Subcutaneous adipose tissue (tissue), 4 donors: ENCODE data around the gene WDR49. TPM values are rescaled to one million over a fixed set of nuclear protein-coding genes. Genes with fewer than 3 reads are reported as not detected.

ENCODE experiments used
- total RNA-seq, 4 donors: library from RNA; depleted of rRNA; stranded (reverse); fragments of >200 nt; gene quantifications; one replicate each; pipeline ENCODE4 v1.1.0, GENCODE V29; 2016
- TF ChIP-seq, protein P1 (sequence below): fragments of 450-650 bp; IDR thresholded peaks from one replicate; pipeline ENCODE4 v1.5.1; 2016; ENCODE audit warnings: low read depth, mild to moderate bottlenecking, control low read depth, antibody characterized with exemption, moderate library complexity

The WDR49 gene
- total RNA-seq, 4 donors from 2014 or later = 0.85 to 2.6 (median 1.6) TPM

DNA sequence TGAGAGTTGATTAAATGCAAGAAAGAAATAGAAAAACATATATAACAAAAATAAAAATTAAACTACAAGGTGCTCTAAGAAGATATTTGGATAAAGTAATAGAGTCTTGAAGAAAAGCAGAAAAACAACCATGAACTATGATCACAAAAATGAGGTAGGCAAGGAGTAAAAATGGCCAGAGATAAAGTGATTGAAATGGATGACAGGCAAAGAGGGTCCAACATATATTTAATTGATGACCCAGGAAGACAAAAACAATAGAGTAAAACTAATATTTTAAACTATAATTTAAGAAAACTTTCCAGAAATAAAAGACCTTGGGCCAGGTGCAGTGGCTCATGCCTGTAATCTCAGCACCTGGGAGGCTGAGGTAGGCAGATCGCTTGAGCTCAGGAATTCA lies 22.1 kb upstream of the WDR49 start:
- TF ChIP-seq, protein P1, sequence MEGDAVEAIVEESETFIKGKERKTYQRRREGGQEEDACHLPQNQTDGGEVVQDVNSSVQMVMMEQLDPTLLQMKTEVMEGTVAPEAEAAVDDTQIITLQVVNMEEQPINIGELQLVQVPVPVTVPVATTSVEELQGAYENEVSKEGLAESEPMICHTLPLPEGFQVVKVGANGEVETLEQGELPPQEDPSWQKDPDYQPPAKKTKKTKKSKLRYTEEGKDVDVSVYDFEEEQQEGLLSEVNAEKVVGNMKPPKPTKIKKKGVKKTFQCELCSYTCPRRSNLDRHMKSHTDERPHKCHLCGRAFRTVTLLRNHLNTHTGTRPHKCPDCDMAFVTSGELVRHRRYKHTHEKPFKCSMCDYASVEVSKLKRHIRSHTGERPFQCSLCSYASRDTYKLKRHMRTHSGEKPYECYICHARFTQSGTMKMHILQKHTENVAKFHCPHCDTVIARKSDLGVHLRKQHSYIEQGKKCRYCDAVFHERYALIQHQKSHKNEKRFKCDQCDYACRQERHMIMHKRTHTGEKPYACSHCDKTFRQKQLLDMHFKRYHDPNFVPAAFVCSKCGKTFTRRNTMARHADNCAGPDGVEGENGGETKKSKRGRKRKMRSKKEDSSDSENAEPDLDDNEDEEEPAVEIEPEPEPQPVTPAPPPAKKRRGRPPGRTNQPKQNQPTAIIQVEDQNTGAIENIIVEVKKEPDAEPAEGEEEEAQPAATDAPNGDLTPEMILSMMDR = no peak

DNA sequence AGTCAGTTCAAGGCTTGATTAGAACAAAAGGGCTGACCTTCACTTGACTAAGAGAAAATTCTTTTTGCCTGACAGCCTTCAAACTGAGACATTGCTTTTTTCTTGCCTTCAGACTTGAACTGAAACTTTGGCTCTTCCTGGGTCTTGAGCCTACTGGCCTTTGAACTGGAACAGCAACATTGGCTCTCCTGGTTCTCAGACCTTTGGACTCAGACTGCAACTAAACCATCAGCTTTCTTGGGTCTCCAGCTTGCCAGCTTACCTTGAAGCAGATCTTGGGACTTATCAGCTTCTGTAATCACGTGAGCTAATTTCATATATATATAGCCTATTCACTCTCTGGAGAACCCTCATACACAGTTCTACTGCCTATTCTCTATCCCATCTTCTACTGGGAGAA lies 19.5 kb upstream of the WDR49 start:
- TF ChIP-seq, protein P1 = no peak

DNA sequence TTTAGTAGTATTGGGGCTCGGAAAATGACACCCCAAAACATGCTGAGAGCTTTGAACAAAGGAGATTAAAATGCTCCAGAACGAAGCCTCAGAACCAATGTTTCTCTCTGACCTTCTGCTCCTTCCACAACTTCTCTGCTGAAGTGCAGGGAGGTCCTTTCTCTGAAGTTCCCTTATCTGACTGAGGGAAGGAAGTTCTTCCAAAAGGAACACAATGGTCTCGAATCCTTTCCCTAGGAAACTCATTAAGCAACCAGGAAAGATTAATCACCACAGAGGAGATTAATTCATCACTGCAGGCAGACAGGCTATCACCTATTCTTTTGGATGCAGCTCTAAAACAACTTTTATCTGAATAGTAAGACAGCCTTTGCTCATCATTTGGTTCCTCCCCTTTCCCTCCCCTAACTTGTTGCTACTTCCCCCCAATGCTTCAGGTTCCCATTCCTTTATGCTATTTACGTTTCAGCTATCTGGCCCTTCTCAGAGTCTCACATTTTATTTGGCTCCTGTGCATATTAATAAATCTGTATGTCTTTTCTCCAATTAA lies 18.2 kb upstream of the WDR49 start:
- TF ChIP-seq, protein P1 = no peak

DNA sequence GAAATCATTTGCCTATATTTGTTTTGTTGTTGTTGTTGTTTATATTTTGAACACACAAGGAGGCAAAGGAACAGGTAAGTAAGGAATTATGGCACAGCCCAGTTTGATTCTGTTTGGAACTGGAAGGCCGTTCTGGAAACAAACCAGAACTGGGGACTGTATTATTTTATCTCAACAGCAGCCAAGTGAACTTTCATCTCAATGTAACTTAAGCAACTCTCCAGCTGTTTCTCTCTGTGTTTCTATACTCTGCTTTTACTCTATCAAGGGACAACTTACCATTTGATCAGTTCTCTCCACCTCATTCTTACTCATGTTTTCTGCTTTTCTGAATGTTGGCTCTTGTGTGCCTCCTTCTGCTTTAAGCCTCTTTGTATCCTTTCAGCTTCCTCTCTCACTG lies 16.0 kb upstream of the WDR49 start:
- TF ChIP-seq, protein P1 = no peak

DNA sequence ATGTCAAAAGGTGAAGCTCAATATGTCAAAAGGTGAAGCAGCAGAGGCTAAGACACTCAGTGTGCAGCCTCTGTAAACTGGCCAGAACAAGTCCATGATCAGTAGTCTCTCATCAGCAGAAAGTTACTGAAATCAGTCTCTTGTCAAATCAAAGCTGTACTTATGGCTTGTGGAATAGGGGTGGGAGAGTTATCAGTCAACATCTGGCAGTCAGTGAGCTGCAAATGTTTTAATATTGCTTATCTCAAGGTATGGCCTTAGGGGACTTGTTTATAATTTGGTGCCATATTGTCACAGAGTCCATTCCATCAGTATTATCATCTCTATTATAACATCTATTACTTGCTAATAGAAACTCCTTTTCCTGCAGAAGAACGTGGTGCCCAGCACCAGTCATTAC lies 14.9 kb upstream of the WDR49 start:
- TF ChIP-seq, protein P1 = no peak

DNA sequence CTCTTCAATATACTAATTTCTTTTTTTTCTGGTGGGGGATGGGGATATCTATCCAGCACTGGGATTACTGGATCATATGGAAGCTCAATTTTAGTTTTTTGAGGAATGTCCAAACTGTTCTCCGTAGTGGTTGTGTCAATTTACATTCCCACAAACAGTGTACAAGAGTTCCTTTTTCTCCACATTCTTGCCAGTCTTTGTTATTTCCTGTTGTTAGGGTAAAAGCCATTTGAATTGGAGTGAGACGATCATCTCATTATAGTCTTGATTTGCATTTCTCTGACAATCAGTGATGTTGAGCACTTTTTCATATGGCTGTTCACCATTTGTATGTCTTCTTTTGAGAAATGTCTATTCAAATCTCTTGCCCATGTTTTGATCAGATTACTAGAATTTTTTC lies 12.8 kb upstream of the WDR49 start:
- TF ChIP-seq, protein P1 = no peak

DNA sequence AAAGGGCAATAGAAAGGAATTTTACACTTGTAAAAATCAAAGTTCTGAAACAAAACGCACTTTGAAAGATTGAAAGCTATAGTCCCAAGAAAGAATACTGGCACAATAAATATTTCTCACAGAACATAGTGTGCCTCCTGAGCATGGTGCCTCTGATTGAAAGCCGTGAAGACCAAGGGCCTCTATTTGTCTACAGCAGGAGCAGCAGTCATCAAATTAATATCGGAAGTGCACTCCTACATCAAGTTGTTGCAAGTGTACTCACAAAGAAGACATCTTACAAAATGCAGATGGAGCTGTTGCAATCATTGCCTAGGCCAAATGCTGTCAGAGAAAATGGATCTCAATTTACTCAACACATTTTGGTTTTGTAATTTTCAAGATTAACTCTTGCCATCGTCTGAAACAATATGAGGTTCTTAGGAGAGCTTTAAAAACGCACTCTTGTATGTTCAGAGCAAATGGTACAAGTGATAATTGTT lies 9.2 kb upstream of the WDR49 start:
- TF ChIP-seq, protein P1 = no peak
